ENCODE measurements around the gene C9orf78. TPM values are rescaled to one million over a fixed set of nuclear protein-coding genes. Genes with fewer than 3 reads are reported as not detected.
A peak's percentile ranks its signal among the peaks of the same experiment; 100 is the strongest.

Gene C9orf78
- total and polyA plus RNA-seq, 9 of the 15 experiments (the other 6 are each of a cell fraction or from before 2014, with no cell fraction given): 94.6 to 266 (median 202) TPM

- peaks cover 19% of the 10 kb centered on the region; the same call in 2 of the 3 replicates for H3K36me3 ChIP-seq (ENCODE audit: control insufficient read depth, insufficient read depth, low read length)
- FAIRE-seq (no peak), ATAC-seq (no peak), DNase-seq (ENCODE audit: extremely low read depth in 1 of 4, low spot score in 3 of 4) (no peak)
- H3K9me3 ChIP-seq (replicated peaks; ENCODE audit: control insufficient read depth, insufficient read depth, low read depth, low read length): no peaks in the 10 kb centered on the region
- no peak overlapping the region for H3K4me2 ChIP-seq (ENCODE audit: insufficient read depth, low read length)
- TF ChIP-seq HMGN3 (IDR thresholded peaks at IDR 0.05; ENCODE audit: borderline replicate concordance, extremely low read depth, insufficient read length, low read depth, low read length): no peak
- no peak for TF ChIP-seq SMARCA4 (IDR thresholded peaks at IDR 0.05)
- no peak for TF ChIP-seq ZNF184 (CRISPR knock-in tag; IDR thresholded peaks at IDR 0.05)
- no peak for TF ChIP-seq NR2C2 (CRISPR knock-in tag; IDR thresholded peaks at IDR 0.05)
- no peak for TF ChIP-seq NR2C2 (tag; IDR thresholded peaks at IDR 0.05)
- TF ChIP-seq POLR2G (IDR thresholded peaks at IDR 0.05; ENCODE audit: low read depth, low read length): no peak
- no peak for TF ChIP-seq YBX1 (IDR thresholded peaks at IDR 0.05)
- TF ChIP-seq ETV1 (tag; conservative IDR thresholded peaks at IDR 0.05; ENCODE audit: low read depth): no peak
- TF ChIP-seq ZNF408 (CRISPR knock-in tag; IDR thresholded peaks at IDR 0.05; ENCODE audit: low read depth): no peak
- no peak for TF ChIP-seq KAT2B (IDR thresholded peaks at IDR 0.05; ENCODE audit: low read depth, low read length)
- TF ChIP-seq HCFC1 (IDR thresholded peaks at IDR 0.05; ENCODE audit: low read depth, low read length): no peak
- no peak for TF ChIP-seq PCBP2 (IDR thresholded peaks at IDR 0.05; ENCODE audit: low read depth, low read length, poor library complexity, severe bottlenecking)
- TF ChIP-seq, protein P1, sequence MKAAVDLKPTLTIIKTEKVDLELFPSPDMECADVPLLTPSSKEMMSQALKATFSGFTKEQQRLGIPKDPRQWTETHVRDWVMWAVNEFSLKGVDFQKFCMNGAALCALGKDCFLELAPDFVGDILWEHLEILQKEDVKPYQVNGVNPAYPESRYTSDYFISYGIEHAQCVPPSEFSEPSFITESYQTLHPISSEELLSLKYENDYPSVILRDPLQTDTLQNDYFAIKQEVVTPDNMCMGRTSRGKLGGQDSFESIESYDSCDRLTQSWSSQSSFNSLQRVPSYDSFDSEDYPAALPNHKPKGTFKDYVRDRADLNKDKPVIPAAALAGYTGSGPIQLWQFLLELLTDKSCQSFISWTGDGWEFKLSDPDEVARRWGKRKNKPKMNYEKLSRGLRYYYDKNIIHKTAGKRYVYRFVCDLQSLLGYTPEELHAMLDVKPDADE (conservative IDR thresholded peaks at IDR 0.05; ENCODE audit: control insufficient read depth, low read depth, low read length): no peak
- TF ChIP-seq NONO (IDR thresholded peaks at IDR 0.05; ENCODE audit: low read depth in 2 of 2, low read length in 1 of 2): no peak
- no peak for TF ChIP-seq ZSCAN29 (IDR thresholded peaks at IDR 0.05)
- peak overlapping the region in 1 of 2 experiments; percentile 76; a peak in 2 of 4 replicates for H3K9ac ChIP-seq (ENCODE audit: insufficient read depth in 1 of 2, low read depth in 2 of 2, low read length in 2 of 2)
- peaks cover 7 to 25% of the 10 kb centered on the region in 2 experiments; a peak in 4 of 5 replicates for H3K4me1 ChIP-seq (replicated peaks in 1 of 2; ENCODE audit: control insufficient read depth in 2 of 2, insufficient read depth in 2 of 2, low read length in 2 of 2)
- peaks cover 7% of the 10 kb centered on the region; the same call in 1 of the 2 replicates for H4K20me1 ChIP-seq (replicated peaks; ENCODE audit: control insufficient read depth, insufficient read depth, low read length)
- POLR2A ChIA-PET: interaction anchor here (0.6 kb wide), 1 partner anchor 12 kb away, joined by 5 read pairs; no protein-coding TSS in a partner anchor
- CTCF ChIA-PET (ENCODE audit: low intra/inter-chr PET ratio): no interaction called here
- BruUV-seq (replicated peaks): no TSS peak
- intact Hi-C loops (cut with micrococcal nuclease) (no loop called here), in situ Hi-C loops (cut with MboI) (no loop called here)
- no peak overlapping the region for H3K4me3 ChIP-seq
- peaks cover 11% of the 10 kb centered on the region for H3K79me2 ChIP-seq (ENCODE audit: control insufficient read depth, insufficient read depth, low read length)
- peaks cover 0 to 3% of the 10 kb centered on the region in 2 experiments; a peak in 1 of 5 replicates for H3K27me3 ChIP-seq (ENCODE audit: control insufficient read depth in 2 of 2, insufficient read depth in 2 of 2, low read length in 2 of 2)
- WGBS (ENCODE audit: insufficient coverage, low coverage, missing lambda C conversion rate): 87% methylated on average over 17 of the region's 17 CpGs
- H3K9me1 ChIP-seq (ENCODE audit: control insufficient read depth, insufficient read depth, low read length): no peaks in the 10 kb centered on the region
- no peak overlapping the region for H3K27ac ChIP-seq (ENCODE audit: extremely low read depth, low read depth, low read length)
- no peak overlapping the region for H2AFZ ChIP-seq (ENCODE audit: low read depth, low read length)
Measured at GRCh38 chr9:129801504-129801903, 33.6 kb downstream of the C9orf78 start.
